SK-N-MC (cell line): ENCODE data around the gene SMCP.

Experiments
- EZH2 ChIP-seq: fragments of 200-600 bp; sonication (generic); IDR thresholded peaks from one replicate; pipeline ENCODE4 v1.6.1; 2017; ENCODE audit warnings: antibody characterized with exemption
- FOXP2 ChIP-seq: optimal IDR thresholded peaks from 2 replicates; pipeline ENCODE3; 2011; ENCODE audit warnings: mild to moderate bottlenecking, moderate library complexity; ENCODE audit not compliant: insufficient read depth; ENCODE audit errors: extremely low read length, control extremely low read depth
- POLR2AphosphoS5 ChIP-seq: IDR thresholded peaks from 2 replicates; pipeline ENCODE4 v1.6.1; 2012; ENCODE audit warnings: mild to moderate bottlenecking, low read depth, low read length, borderline replicate concordance

GRCh38 chr1:152924191-152924590, 46.1 kb downstream of the SMCP start:
- TF ChIP-seq EZH2: no peak
- no peak for TF ChIP-seq POLR2AphosphoS5
- TF ChIP-seq FOXP2: no peak
